Right ventricle myocardium inferior (tissue), 1 donor: ENCODE measurements around the gene KHNYN. TPM values are rescaled to one million over a fixed set of nuclear protein-coding genes. Genes with fewer than 3 reads are reported as not detected.
"Not testable (repeated sequence)": the region's sequence is repeated elsewhere in the genome, so short reads cannot be mapped to it uniquely, and the experiment has no call there.

Experiments
- ATAC-seq: fragments of 200-7000 bp; cut with Tn5 transposase; one replicate; pipeline ENCODE4 v1.9.1; 2020; ENCODE audit warnings: mild to moderate bottlenecking, moderate library complexity
- DNase-seq: peaks from one replicate; pipeline ENCODE4 v3.0.0; 2021; ENCODE audit errors: missing footprints
- intact Hi-C: fragments of 100-400 bp; cut with DNase I; formaldehyde crosslinking; loops from one replicate; pipeline ENCODE4 v1.11.0; 2022
- total RNA-seq: library from RNA; stranded (reverse); fragmentation: NEBNext Ultra II Directional; extraction: Animal tissue kit (Norgen Biotek cat#: 25700); gene quantifications from one replicate; pipeline ENCODE4 v1.2.1, GENCODE V29; 2021
- donor health status: DM: no; HTN: yes; CAD: no; lungs with severe emphysema.

KHNYN gene
- total RNA-seq, 1 donor from 2014 or later: 23.3 TPM

GRCh38 chr14:24443053-24443665, 13.4 kb downstream of the KHNYN start:
- no peak for DNase-seq
- ATAC-seq: no peak
- intact Hi-C loops: no loop called here

GRCh38 chr14:24450828-24451227, 21.1 kb downstream of the KHNYN start:
- DNase-seq, intact Hi-C loops, ATAC-seq: not testable (repeated sequence)

DNA sequence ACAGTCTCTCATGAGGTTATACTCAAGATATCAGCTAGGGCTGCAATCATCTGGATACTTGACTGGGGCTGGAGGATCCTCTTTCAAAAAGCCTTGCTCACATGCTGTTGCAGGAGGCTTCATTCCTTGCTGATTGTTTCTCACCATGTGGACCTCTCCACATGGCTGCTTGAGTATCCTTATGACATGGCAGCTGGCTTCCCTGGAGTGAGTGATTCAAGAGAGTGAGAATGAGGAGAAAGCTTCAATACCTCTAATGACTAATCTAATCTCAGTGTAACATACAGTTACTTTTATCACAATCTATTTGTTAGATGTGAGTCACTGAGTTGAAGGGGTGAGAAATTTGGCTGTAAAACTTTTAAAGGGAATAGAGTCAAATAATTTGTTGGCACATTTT, 27.2 kb downstream of the KHNYN start:
- ATAC-seq (no peak), DNase-seq (no peak)
- intact Hi-C loops: no loop called here

DNA sequence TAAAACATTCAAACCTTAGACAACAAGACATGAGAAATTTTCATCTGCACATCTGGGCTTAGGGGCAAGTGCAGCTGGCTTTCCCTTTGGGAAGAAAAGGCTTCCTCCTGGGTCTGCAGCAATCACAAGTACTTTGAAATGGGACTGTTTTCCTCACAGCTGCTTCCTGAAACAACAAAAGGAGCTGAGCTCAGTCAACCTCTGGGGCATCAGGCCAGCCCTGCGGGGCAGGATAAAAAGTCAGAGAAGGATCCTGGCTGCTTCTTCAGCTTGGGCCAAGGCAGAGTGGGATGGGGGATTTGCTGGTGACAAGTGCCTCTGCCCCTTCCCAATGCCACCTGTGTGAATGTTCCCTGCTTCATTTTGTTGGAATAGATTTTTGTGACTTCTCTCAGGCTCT, 29.0 kb downstream of the KHNYN start:
- ATAC-seq (no peak), DNase-seq (no peak)
- intact Hi-C loops: no loop called here

DNA sequence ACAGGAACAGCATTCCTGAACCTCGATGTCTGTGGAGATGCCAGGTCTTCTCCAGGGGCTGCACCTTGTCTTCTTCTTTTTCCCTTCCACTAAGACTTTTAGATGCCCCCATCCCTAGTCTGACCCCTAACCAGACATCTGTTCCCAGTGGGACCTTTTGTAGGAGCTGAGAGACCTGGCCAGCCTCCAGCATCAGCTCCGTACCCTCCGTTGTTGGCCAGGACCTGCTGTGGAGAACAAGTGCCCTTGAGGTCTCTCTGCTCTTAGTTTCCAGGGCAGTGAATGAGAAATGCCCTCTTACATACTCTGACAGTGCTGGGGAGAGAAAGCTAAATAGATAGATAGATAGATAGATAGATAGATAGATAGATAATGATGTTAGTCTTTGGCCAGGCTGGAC, 29.6 kb downstream of the KHNYN start:
- intact Hi-C loops: no loop called here
- no peak for DNase-seq
- no peak for ATAC-seq

DNA sequence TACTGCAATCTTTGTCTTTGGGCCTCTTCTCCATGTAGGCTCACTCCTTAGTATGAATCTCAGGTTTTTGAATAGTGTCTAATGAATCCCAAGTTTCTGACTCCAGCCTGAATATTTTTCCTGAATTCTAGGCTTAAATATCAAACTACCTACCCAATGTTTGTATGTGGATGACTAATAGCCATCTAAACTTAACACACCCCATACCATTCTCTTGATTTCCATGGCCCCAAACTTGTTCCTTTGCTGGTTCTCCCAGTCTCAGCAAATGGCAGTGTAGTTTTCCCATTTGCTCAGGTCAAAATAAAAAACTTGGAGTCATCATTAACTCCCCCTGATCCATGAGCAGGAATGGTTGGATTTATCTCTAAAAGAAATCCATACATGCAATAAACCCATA, 31.6 kb downstream of the KHNYN start:
- intact Hi-C loops: no loop called here
- DNase-seq (no peak), ATAC-seq (no peak)

DNA sequence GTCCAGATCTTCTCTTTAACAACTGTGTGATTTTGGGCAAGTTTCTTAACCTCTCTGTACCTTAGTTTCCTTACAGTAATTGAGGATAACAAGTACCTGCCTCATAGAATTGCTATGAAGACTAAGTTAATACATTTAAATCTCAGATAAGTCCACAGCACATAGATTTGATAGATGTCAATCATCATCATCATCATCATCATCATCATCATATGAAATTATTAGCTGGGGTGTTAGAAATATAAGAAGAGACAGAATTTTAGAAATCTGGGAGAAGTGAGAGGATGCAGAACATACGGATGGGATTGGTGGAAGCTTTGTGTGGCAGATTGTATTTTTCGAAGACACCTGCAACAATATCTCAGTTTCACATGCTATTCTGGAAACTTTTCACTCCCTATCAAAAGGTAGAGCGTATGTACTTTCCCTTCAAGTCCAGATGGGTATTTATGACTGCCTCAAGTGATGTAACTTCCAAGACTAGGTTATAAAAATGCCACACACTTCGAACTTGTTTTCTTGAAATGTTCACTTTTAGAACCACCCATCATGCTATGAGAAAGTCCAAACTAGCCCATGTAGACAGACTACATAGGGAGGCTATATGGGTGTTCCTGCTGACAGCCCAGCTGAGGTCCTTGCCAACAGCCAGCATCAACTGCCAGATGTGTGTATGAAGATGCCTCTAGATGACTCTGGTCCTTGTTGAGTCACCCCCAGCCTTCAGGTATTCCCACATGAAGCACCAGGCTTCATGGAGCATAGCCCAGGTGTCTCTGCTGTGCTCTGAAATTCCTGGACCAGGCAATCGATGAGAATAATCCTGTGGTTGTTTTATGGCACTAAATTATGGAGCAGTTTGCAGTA, 33.5 kb downstream of the KHNYN start:
- intact Hi-C loops: no loop called here
- DNase-seq (no peak), ATAC-seq (no peak)

DNA sequence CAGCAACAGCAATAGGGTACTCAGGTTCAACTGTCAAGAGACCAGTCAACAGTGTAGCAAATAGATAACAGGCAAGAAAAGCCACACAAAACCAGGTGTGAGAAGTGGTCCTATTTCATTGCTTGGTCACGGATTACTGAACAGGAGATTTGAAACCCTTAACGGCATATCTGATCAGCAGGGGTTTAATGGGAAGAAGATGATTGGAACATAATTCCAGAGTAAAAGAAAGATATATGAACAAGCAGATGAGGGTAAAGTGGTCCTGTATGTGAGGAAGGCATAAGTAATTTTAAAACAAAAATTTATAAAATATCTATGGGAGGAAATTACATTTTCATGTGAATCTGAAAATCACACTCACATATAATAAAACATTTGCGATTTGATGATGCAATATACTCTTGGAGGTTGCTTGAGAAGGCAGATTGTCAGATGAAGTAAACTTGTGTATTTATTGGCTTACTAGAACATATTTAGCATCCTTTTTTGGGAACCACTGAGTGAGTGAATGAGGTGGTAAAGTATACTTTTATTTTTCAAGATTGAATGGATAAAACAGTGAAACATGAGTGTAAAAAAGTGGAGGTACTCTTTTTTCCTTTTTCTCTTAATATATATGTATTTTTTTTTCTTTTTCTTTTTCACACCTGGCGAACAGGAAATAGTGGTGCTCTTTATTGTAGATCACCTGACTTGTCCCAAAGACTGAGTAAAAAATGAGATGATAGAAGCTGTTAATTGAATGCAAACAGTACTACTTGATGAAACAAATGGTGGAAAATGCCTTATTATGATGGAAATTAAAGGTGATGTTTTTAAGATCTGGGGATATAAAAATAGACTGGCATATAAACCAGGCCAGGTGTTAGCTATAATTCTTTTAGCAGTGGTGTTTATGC, 34.4 kb downstream of the KHNYN start:
- intact Hi-C loops: no loop called here
- no peak for ATAC-seq
- DNase-seq: no peak

GRCh38 chr14:24465368-24465767, 35.6 kb downstream of the KHNYN start:
- DNase-seq: no peak
- intact Hi-C loops: no loop called here
- no peak for ATAC-seq

GRCh38 chr14:24465805-24466204, 36.1 kb downstream of the KHNYN start:
- no peak for ATAC-seq
- intact Hi-C loops: no loop called here
- DNase-seq: no peak

DNA sequence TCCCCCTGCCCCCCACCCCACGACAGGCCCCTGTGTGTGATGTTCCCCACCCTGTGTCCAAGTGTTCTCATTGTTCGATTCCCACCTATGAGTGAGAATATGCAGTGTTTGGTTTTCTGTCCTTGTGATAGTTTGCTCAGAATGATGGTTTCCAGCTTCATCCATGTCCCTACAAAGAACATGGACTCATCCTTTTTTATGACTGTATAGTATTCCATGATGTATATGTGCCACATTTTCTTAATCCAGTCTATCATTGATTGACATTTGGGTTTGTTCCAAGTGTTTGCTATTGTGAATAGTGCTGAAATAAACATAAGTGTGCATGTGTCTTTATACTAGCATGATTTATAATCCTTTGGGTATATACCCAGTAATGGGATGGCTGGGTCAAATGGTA, 40.7 kb downstream of the KHNYN start:
- intact Hi-C loops, ATAC-seq, DNase-seq: not testable (repeated sequence)

- DNase-seq (no peak), ATAC-seq (no peak)
- intact Hi-C loops: no loop called here
These were observed 43.5 kb downstream of the KHNYN start for GRCh38 chr14:24473211-24473610.

- intact Hi-C loops: no loop called here
- DNase-seq (no peak), ATAC-seq (no peak)
These were observed 45.5 kb downstream of the KHNYN start for GRCh38 chr14:24475261-24475660.

GRCh38 chr14:24479999-24480398, 50.2 kb downstream of the KHNYN start:
- ATAC-seq, DNase-seq, intact Hi-C loops: not testable (repeated sequence)

- no peak for ATAC-seq
- DNase-seq: no peak
- intact Hi-C loops: no loop called here
These were observed 52.0 kb downstream of the KHNYN start for GRCh38 chr14:24481622-24482324.

DNA sequence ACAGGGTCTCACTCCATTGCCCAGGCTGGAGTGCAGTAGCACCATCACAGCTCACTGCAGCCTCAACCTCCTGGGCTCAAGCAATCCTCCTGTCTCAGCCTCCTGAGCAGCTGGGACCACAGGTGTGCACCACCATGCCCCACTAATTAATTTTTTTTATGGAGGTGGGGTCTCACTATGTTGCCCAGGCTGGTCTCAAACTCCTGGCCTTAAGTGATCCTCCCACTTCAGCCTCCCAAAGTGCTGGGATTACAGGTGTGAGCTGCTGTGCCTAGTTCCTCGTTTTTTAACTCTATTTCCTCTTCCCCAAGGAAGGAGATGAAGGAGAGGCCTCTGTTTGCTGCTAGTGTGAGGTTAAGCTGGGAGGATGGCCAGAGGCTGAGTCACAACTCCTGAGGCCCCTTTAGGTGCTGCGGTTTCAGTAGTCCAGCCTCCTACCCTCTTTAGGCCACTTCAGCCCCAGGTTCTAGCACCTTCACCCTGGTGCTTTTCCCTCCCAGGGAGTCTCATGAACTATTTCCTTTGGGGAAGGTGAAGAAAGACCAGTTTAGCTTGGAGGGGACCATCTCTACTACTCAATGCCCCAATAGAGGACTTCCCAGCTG, 53.0 kb downstream of the KHNYN start:
- DNase-seq, intact Hi-C loops, ATAC-seq: not testable (repeated sequence)

DNA sequence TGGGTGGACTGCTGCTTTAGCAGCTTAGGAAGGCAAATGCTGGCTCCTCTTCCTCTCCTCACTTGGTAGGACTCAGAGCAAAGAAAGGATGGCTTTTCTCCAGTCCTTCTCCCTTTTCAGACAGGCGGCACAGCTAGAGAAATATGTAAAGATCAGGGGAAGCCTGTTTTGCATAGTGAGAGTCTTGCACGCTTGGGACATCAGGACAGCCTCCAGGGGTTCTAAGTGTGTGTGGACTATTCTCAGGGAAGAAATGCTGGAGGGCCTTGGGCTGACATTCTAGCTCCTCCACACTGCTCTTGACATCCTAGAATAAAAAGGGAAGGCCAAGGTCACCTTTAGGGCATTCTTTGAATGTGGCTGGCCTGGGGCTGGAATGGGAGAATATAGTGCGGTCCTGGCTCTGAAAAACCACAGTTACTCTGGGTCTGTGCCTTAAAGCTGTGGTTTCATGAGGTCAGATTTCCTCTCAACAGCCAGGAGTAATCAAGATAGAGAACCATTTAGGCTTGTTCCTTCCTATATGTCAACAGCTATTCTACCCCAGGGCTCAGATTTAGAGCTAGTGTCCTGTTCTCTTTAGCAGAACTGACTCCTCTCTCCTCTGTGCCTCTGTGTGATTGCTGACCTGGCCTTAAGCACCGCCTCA, 54.0 kb downstream of the KHNYN start:
- DNase-seq: no peak
- intact Hi-C loops: no loop called here
- ATAC-seq: no peak
